H9 (cell line): Measurements from ENCODE around the gene ENOX2. TPM values are rescaled to one million over a fixed set of nuclear protein-coding genes. Genes with fewer than 3 reads are reported as not detected.

ENCODE experiments used
- DNase-seq: peaks from one replicate; pipeline ENCODE4 v3.0.0-alpha.2; 2017
- H2AFZ ChIP-seq: one replicate; pipeline ENCODE4 v1.6.1; 2013; ENCODE audit warnings: mild to moderate bottlenecking, low read length, control low read depth, moderate library complexity
- H2AK5ac ChIP-seq: 2 replicates; pipeline ENCODE4 v1.6.1; 2013; ENCODE audit warnings: low read length, control low read depth, mixed read lengths; ENCODE audit not compliant: insufficient read length
- H2BK120ac ChIP-seq: one replicate; pipeline ENCODE4 v1.6.1; 2013; ENCODE audit warnings: low read depth, mild to moderate bottlenecking, low read length, control low read depth, inconsistent platforms; ENCODE audit not compliant: poor library complexity, severe bottlenecking
- H2BK12ac ChIP-seq: 2 replicates; pipeline ENCODE4 v1.6.1; 2013; ENCODE audit warnings: low read length, control low read depth, mixed read lengths, low read depth; ENCODE audit not compliant: insufficient read length
- H2BK15ac ChIP-seq: 2 replicates; pipeline ENCODE4 v1.6.1; 2013; ENCODE audit warnings: low read depth, low read length, control low read depth
- H2BK20ac ChIP-seq: one replicate; pipeline ENCODE4 v1.6.1; 2013; ENCODE audit warnings: low read depth, mild to moderate bottlenecking, low read length, control low read depth, inconsistent platforms; ENCODE audit not compliant: poor library complexity, severe bottlenecking
- H2BK5ac ChIP-seq: 2 replicates; pipeline ENCODE4 v1.6.1; 2013; ENCODE audit warnings: low read length, control low read depth, mixed read lengths; ENCODE audit not compliant: insufficient read length
- H3K14ac ChIP-seq: 2 replicates; pipeline ENCODE4 v1.6.1; 2013; ENCODE audit warnings: low read length, control low read depth; ENCODE audit not compliant: insufficient read depth
- H3K18ac ChIP-seq: 2 replicates; pipeline ENCODE4 v1.6.1; 2013; ENCODE audit warnings: low read depth, mild to moderate bottlenecking, mixed read lengths, low read length, control low read depth; ENCODE audit not compliant: insufficient read length
- H3K23ac ChIP-seq: 2 replicates; pipeline ENCODE4 v1.6.1; 2013; ENCODE audit warnings: low read length, control low read depth, mixed read lengths, low read depth; ENCODE audit not compliant: insufficient read length
- H3K23me2 ChIP-seq: 2 replicates; pipeline ENCODE4 v1.6.1; 2013; ENCODE audit warnings: low read depth, mild to moderate bottlenecking, mixed read lengths, low read length, control low read depth; ENCODE audit not compliant: insufficient read length, poor library complexity, severe bottlenecking
- H3K27ac ChIP-seq: 2 replicates; pipeline ENCODE4 v1.5.1; 2013; ENCODE audit warnings: low read length, control low read depth, mixed read lengths, low read depth; ENCODE audit not compliant: insufficient read length
- H3K27me3 ChIP-seq: 2 replicates; pipeline ENCODE4 v1.6.1; 2013; ENCODE audit warnings: low read length, control low read depth, inconsistent platforms; ENCODE audit not compliant: insufficient read depth
- H3K4ac ChIP-seq: 2 replicates; pipeline ENCODE4 v1.6.1; 2013; ENCODE audit warnings: low read depth, mild to moderate bottlenecking, control low read depth, inconsistent platforms, low read length, moderate library complexity
- H3K4me1 ChIP-seq: 2 replicates; pipeline ENCODE4 v1.6.1; 2013; ENCODE audit warnings: low read length, control low read depth, inconsistent platforms; ENCODE audit not compliant: insufficient read depth
- H3K4me2 ChIP-seq: 2 replicates; pipeline ENCODE4 v1.6.1; 2013; ENCODE audit warnings: low read length, control low read depth, mixed read lengths; ENCODE audit not compliant: insufficient read length, insufficient read depth
- H3K56ac ChIP-seq: 2 replicates; pipeline ENCODE4 v1.6.1; 2013; ENCODE audit warnings: low read depth, mild to moderate bottlenecking, mixed read lengths, low read length, control low read depth; ENCODE audit not compliant: insufficient read length
- H3K79me1 ChIP-seq: 2 replicates; pipeline ENCODE4 v1.6.1; 2013; ENCODE audit warnings: low read depth, mild to moderate bottlenecking, moderate library complexity, low read length, control low read depth, inconsistent platforms; ENCODE audit not compliant: insufficient read depth, poor library complexity, severe bottlenecking
- H3K79me2 ChIP-seq: 2 replicates; pipeline ENCODE4 v1.6.1; 2013; ENCODE audit warnings: low read length, control low read depth, inconsistent platforms; ENCODE audit not compliant: insufficient read depth
- H3K9ac ChIP-seq: 2 replicates; pipeline ENCODE4 v1.6.1; 2013; ENCODE audit warnings: low read length, control low read depth, mixed read lengths; ENCODE audit not compliant: insufficient read length; ENCODE audit errors: extremely low read depth
- H3K9me3 ChIP-seq: one replicate; pipeline ENCODE4 v1.6.1; 2013; ENCODE audit warnings: low read depth, low read length, inconsistent platforms; ENCODE audit not compliant: control insufficient read depth
- H3T11ph ChIP-seq: one replicate; pipeline ENCODE4 v1.6.1; 2013; ENCODE audit warnings: mild to moderate bottlenecking, low read length, control low read depth, inconsistent platforms
- H4K20me1 ChIP-seq: one replicate; pipeline ENCODE4 v1.6.1; 2013; ENCODE audit not compliant: control insufficient read depth, insufficient read length, insufficient read depth
- H4K5ac ChIP-seq: 2 replicates; pipeline ENCODE4 v1.6.1; 2013; ENCODE audit warnings: low read depth, mild to moderate bottlenecking, mixed read lengths, low read length, control low read depth; ENCODE audit not compliant: insufficient read length
- H4K8ac ChIP-seq: replicated peaks from 2 replicates; pipeline ENCODE4 v1.6.1; 2013; ENCODE audit warnings: low read length, control low read depth, mixed read lengths, low read depth; ENCODE audit not compliant: insufficient read length
- H4K91ac ChIP-seq: 2 replicates; pipeline ENCODE4 v1.6.1; 2013; ENCODE audit warnings: low read depth, mild to moderate bottlenecking, moderate library complexity, mixed read lengths, low read length, control low read depth; ENCODE audit not compliant: insufficient read length
- H3K27ac Mint-ChIP-seq, 3 experiments: 2 replicates in 2 of 3; 3 replicates in 1 of 3; pipeline ENCODE4 v1.8.0; 2020 to 2021; ENCODE audit warnings: mixed read lengths in 3 of 3, mild to moderate bottlenecking in 1 of 3, moderate library complexity in 1 of 3
- H3K27me3 Mint-ChIP-seq: 2 replicates; pipeline ENCODE4 v1.8.0; 2021; ENCODE audit warnings: low read depth, mild to moderate bottlenecking, moderate library complexity, mixed read lengths
- H3K36me3 Mint-ChIP-seq, 3 experiments: 2 replicates in 2 of 3; 3 replicates in 1 of 3; pipeline ENCODE4 v1.8.0; 2020 to 2021; ENCODE audit warnings: low read depth in 3 of 3, mixed read lengths in 3 of 3; ENCODE audit not compliant: insufficient read depth in 1 of 3
- H3K4me1 Mint-ChIP-seq, 2 experiments: 2 replicates each; pipeline ENCODE4 v1.8.0; 2020; ENCODE audit warnings: mixed read lengths in 2 of 2
- H3K4me3 Mint-ChIP-seq, 2 experiments: 2 replicates in 1 of 2; 3 replicates in 1 of 2; pipeline ENCODE4 v1.8.0; 2020 to 2021; ENCODE audit warnings: mild to moderate bottlenecking in 2 of 2, mixed read lengths in 2 of 2, moderate library complexity in 1 of 2
- H3K9me3 Mint-ChIP-seq, 2 experiments: 2 replicates in 1 of 2; 3 replicates in 1 of 2; pipeline ENCODE4 v1.8.0; 2020; ENCODE audit warnings: mild to moderate bottlenecking in 2 of 2, mixed read lengths in 2 of 2, moderate library complexity in 1 of 2
- WGBS: extraction: QIAGEN DNeasy Blood & Tissue Kit; methylation state at CpG from one replicate; pipeline ENCODE4 v1.1.7; 2013; ENCODE audit warnings: missing lambda C conversion rate, low lambda C conversion rate, mixed read lengths; ENCODE audit not compliant: insufficient read length; ENCODE audit errors: extremely low coverage; 5-methylcytosine and 5-hydroxymethylcytosine counted together
- total RNA-seq: library from RNA; stranded (reverse); gene quantifications from 2 replicates; pipeline ENCODE4 v1.2.1, GENCODE V29; 2021
- TF ChIP-seq, protein P1 (sequence below): fragments of 200-600 bp; sonication (generic); conservative IDR thresholded peaks from 3 replicates; pipeline ENCODE4 v1.8.0; 2021; ENCODE audit warnings: antibody characterized with exemption, mild to moderate bottlenecking

The ENOX2 gene
- total RNA-seq, 1 experiment from 2014 or later, result 17.7 TPM

DNA sequence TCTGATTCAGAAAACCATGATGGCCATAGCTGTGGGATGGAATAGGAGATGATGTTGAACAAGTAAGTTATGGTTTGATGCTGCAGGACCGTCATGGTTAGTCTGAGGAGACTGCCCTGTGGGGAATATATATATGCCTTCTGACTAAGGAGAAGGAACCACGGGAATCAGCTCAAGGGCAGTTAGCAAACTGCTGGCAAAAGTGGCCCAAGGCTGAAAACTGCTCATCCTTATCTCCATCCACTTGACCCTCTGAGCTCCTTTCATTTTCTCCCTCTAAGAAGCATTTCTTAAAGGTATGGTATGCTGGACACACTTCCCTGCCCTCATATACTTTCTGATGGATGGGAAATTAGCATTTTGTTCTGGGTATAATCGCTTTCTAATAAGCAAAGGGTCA is 161.9 kb downstream of the ENOX2 start:
- H3K23ac ChIP-seq, result no peak overlapping the region
- no peak overlapping the region for H4K5ac ChIP-seq
- no peak overlapping the region for H4K91ac ChIP-seq
- H2BK20ac ChIP-seq, result no peak overlapping the region
- no peak overlapping the region for H3K9ac ChIP-seq
- TF ChIP-seq, protein P1, sequence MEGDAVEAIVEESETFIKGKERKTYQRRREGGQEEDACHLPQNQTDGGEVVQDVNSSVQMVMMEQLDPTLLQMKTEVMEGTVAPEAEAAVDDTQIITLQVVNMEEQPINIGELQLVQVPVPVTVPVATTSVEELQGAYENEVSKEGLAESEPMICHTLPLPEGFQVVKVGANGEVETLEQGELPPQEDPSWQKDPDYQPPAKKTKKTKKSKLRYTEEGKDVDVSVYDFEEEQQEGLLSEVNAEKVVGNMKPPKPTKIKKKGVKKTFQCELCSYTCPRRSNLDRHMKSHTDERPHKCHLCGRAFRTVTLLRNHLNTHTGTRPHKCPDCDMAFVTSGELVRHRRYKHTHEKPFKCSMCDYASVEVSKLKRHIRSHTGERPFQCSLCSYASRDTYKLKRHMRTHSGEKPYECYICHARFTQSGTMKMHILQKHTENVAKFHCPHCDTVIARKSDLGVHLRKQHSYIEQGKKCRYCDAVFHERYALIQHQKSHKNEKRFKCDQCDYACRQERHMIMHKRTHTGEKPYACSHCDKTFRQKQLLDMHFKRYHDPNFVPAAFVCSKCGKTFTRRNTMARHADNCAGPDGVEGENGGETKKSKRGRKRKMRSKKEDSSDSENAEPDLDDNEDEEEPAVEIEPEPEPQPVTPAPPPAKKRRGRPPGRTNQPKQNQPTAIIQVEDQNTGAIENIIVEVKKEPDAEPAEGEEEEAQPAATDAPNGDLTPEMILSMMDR, result no peak
- Mint-ChIP-seq H3K36me3 (no peaks in the 10 kb centered on the region), H3K4me3 (no peak overlapping the region), H3K4me1 (peaks cover 20 to 26% of the 10 kb centered on the region in 2 experiments), H3K27me3 (peaks cover 67% of the 10 kb centered on the region), H3K9me3 (no peaks in the 10 kb centered on the region; a peak in 1 of 5 replicates), H3K27ac (no peak overlapping the region)
- no CpG with 5 or more reads among the region's 3 CpGs for WGBS
- H3K27me3 ChIP-seq, result no peaks in the 10 kb centered on the region
- no peak overlapping the region for H3K27ac ChIP-seq
- H4K20me1 ChIP-seq, result no peaks in the 10 kb centered on the region
- no peak overlapping the region for H3T11ph ChIP-seq
- H3K23me2 ChIP-seq, result no peaks in the 10 kb centered on the region
- no peak overlapping the region for H3K56ac ChIP-seq
- no peak overlapping the region for H3K18ac ChIP-seq
- no peak overlapping the region for H2AK5ac ChIP-seq
- no peak for DNase-seq
- H3K14ac ChIP-seq, result no peak overlapping the region
- H2BK5ac ChIP-seq, result no peak overlapping the region
- no peak overlapping the region for H2AFZ ChIP-seq
- H3K4ac ChIP-seq, result no peak overlapping the region
- H3K79me2 ChIP-seq, result no peaks in the 10 kb centered on the region
- no peak overlapping the region for H3K4me2 ChIP-seq
- H2BK12ac ChIP-seq, result no peak overlapping the region
- H3K79me1 ChIP-seq, result no peaks in the 10 kb centered on the region
- H3K4me1 ChIP-seq, result peaks cover 5% of the 10 kb centered on the region; the same call in 1 of the 2 replicates
- H3K9me3 ChIP-seq, result peaks cover 8% of the 10 kb centered on the region
- no peak overlapping the region for H2BK15ac ChIP-seq
- H2BK120ac ChIP-seq, result no peak overlapping the region
- H4K8ac ChIP-seq, result no peak overlapping the region
